H9 (cell line): ENCODE results near the gene YIPF6. TPM values are rescaled to one million over a fixed set of nuclear protein-coding genes. Genes with fewer than 3 reads are reported as not detected.

Experiments used
- DNase-seq: peaks from one replicate; pipeline ENCODE4 v3.0.0-alpha.2; 2017
- H2AFZ ChIP-seq: one replicate; pipeline ENCODE4 v1.6.1; 2013; ENCODE audit warnings: mild to moderate bottlenecking, low read length, control low read depth, moderate library complexity
- H2AK5ac ChIP-seq: 2 replicates; pipeline ENCODE4 v1.6.1; 2013; ENCODE audit warnings: low read length, control low read depth, mixed read lengths; ENCODE audit not compliant: insufficient read length
- H2BK120ac ChIP-seq: one replicate; pipeline ENCODE4 v1.6.1; 2013; ENCODE audit warnings: low read depth, mild to moderate bottlenecking, low read length, control low read depth, inconsistent platforms; ENCODE audit not compliant: poor library complexity, severe bottlenecking
- H2BK12ac ChIP-seq: 2 replicates; pipeline ENCODE4 v1.6.1; 2013; ENCODE audit warnings: low read length, control low read depth, mixed read lengths, low read depth; ENCODE audit not compliant: insufficient read length
- H2BK15ac ChIP-seq: 2 replicates; pipeline ENCODE4 v1.6.1; 2013; ENCODE audit warnings: low read depth, low read length, control low read depth
- H2BK20ac ChIP-seq: one replicate; pipeline ENCODE4 v1.6.1; 2013; ENCODE audit warnings: low read depth, mild to moderate bottlenecking, low read length, control low read depth, inconsistent platforms; ENCODE audit not compliant: poor library complexity, severe bottlenecking
- H2BK5ac ChIP-seq: 2 replicates; pipeline ENCODE4 v1.6.1; 2013; ENCODE audit warnings: low read length, control low read depth, mixed read lengths; ENCODE audit not compliant: insufficient read length
- H3K14ac ChIP-seq: 2 replicates; pipeline ENCODE4 v1.6.1; 2013; ENCODE audit warnings: low read length, control low read depth; ENCODE audit not compliant: insufficient read depth
- H3K18ac ChIP-seq: 2 replicates; pipeline ENCODE4 v1.6.1; 2013; ENCODE audit warnings: low read depth, mild to moderate bottlenecking, mixed read lengths, low read length, control low read depth; ENCODE audit not compliant: insufficient read length
- H3K23ac ChIP-seq: 2 replicates; pipeline ENCODE4 v1.6.1; 2013; ENCODE audit warnings: low read length, control low read depth, mixed read lengths, low read depth; ENCODE audit not compliant: insufficient read length
- H3K23me2 ChIP-seq: 2 replicates; pipeline ENCODE4 v1.6.1; 2013; ENCODE audit warnings: low read depth, mild to moderate bottlenecking, mixed read lengths, low read length, control low read depth; ENCODE audit not compliant: insufficient read length, poor library complexity, severe bottlenecking
- H3K27ac ChIP-seq: 2 replicates; pipeline ENCODE4 v1.5.1; 2013; ENCODE audit warnings: low read length, control low read depth, mixed read lengths, low read depth; ENCODE audit not compliant: insufficient read length
- H3K27me3 ChIP-seq: 2 replicates; pipeline ENCODE4 v1.6.1; 2013; ENCODE audit warnings: low read length, control low read depth, inconsistent platforms; ENCODE audit not compliant: insufficient read depth
- H3K4ac ChIP-seq: 2 replicates; pipeline ENCODE4 v1.6.1; 2013; ENCODE audit warnings: low read depth, mild to moderate bottlenecking, control low read depth, inconsistent platforms, low read length, moderate library complexity
- H3K4me1 ChIP-seq: 2 replicates; pipeline ENCODE4 v1.6.1; 2013; ENCODE audit warnings: low read length, control low read depth, inconsistent platforms; ENCODE audit not compliant: insufficient read depth
- H3K4me2 ChIP-seq: 2 replicates; pipeline ENCODE4 v1.6.1; 2013; ENCODE audit warnings: low read length, control low read depth, mixed read lengths; ENCODE audit not compliant: insufficient read length, insufficient read depth
- H3K56ac ChIP-seq: 2 replicates; pipeline ENCODE4 v1.6.1; 2013; ENCODE audit warnings: low read depth, mild to moderate bottlenecking, mixed read lengths, low read length, control low read depth; ENCODE audit not compliant: insufficient read length
- H3K79me1 ChIP-seq: 2 replicates; pipeline ENCODE4 v1.6.1; 2013; ENCODE audit warnings: low read depth, mild to moderate bottlenecking, moderate library complexity, low read length, control low read depth, inconsistent platforms; ENCODE audit not compliant: insufficient read depth, poor library complexity, severe bottlenecking
- H3K79me2 ChIP-seq: 2 replicates; pipeline ENCODE4 v1.6.1; 2013; ENCODE audit warnings: low read length, control low read depth, inconsistent platforms; ENCODE audit not compliant: insufficient read depth
- H3K9ac ChIP-seq: 2 replicates; pipeline ENCODE4 v1.6.1; 2013; ENCODE audit warnings: low read length, control low read depth, mixed read lengths; ENCODE audit not compliant: insufficient read length; ENCODE audit errors: extremely low read depth
- H3K9me3 ChIP-seq: one replicate; pipeline ENCODE4 v1.6.1; 2013; ENCODE audit warnings: low read depth, low read length, inconsistent platforms; ENCODE audit not compliant: control insufficient read depth
- H3T11ph ChIP-seq: one replicate; pipeline ENCODE4 v1.6.1; 2013; ENCODE audit warnings: mild to moderate bottlenecking, low read length, control low read depth, inconsistent platforms
- H4K20me1 ChIP-seq: one replicate; pipeline ENCODE4 v1.6.1; 2013; ENCODE audit not compliant: control insufficient read depth, insufficient read length, insufficient read depth
- H4K5ac ChIP-seq: 2 replicates; pipeline ENCODE4 v1.6.1; 2013; ENCODE audit warnings: low read depth, mild to moderate bottlenecking, mixed read lengths, low read length, control low read depth; ENCODE audit not compliant: insufficient read length
- H4K8ac ChIP-seq: replicated peaks from 2 replicates; pipeline ENCODE4 v1.6.1; 2013; ENCODE audit warnings: low read length, control low read depth, mixed read lengths, low read depth; ENCODE audit not compliant: insufficient read length
- H4K91ac ChIP-seq: 2 replicates; pipeline ENCODE4 v1.6.1; 2013; ENCODE audit warnings: low read depth, mild to moderate bottlenecking, moderate library complexity, mixed read lengths, low read length, control low read depth; ENCODE audit not compliant: insufficient read length
- H3K27ac Mint-ChIP-seq, 3 experiments: 2 replicates in 2 of 3; 3 replicates in 1 of 3; pipeline ENCODE4 v1.8.0; 2020 to 2021; ENCODE audit warnings: mixed read lengths in 3 of 3, mild to moderate bottlenecking in 1 of 3, moderate library complexity in 1 of 3
- H3K27me3 Mint-ChIP-seq: 2 replicates; pipeline ENCODE4 v1.8.0; 2021; ENCODE audit warnings: low read depth, mild to moderate bottlenecking, moderate library complexity, mixed read lengths
- H3K36me3 Mint-ChIP-seq, 3 experiments: 2 replicates in 2 of 3; 3 replicates in 1 of 3; pipeline ENCODE4 v1.8.0; 2020 to 2021; ENCODE audit warnings: low read depth in 3 of 3, mixed read lengths in 3 of 3; ENCODE audit not compliant: insufficient read depth in 1 of 3
- H3K4me1 Mint-ChIP-seq, 2 experiments: 2 replicates each; pipeline ENCODE4 v1.8.0; 2020; ENCODE audit warnings: mixed read lengths in 2 of 2
- H3K4me3 Mint-ChIP-seq, 2 experiments: 2 replicates in 1 of 2; 3 replicates in 1 of 2; pipeline ENCODE4 v1.8.0; 2020 to 2021; ENCODE audit warnings: mild to moderate bottlenecking in 2 of 2, mixed read lengths in 2 of 2, moderate library complexity in 1 of 2
- H3K9me3 Mint-ChIP-seq, 2 experiments: 2 replicates in 1 of 2; 3 replicates in 1 of 2; pipeline ENCODE4 v1.8.0; 2020; ENCODE audit warnings: mild to moderate bottlenecking in 2 of 2, mixed read lengths in 2 of 2, moderate library complexity in 1 of 2
- WGBS: extraction: QIAGEN DNeasy Blood & Tissue Kit; methylation state at CpG from one replicate; pipeline ENCODE4 v1.1.7; 2013; ENCODE audit warnings: missing lambda C conversion rate, low lambda C conversion rate, mixed read lengths; ENCODE audit not compliant: insufficient read length; ENCODE audit errors: extremely low coverage; 5-methylcytosine and 5-hydroxymethylcytosine counted together
- total RNA-seq: library from RNA; stranded (reverse); gene quantifications from 2 replicates; pipeline ENCODE4 v1.2.1, GENCODE V29; 2021
- TF ChIP-seq, protein P1 (sequence below): fragments of 200-600 bp; sonication (generic); conservative IDR thresholded peaks from 3 replicates; pipeline ENCODE4 v1.8.0; 2021; ENCODE audit warnings: antibody characterized with exemption, mild to moderate bottlenecking

Gene YIPF6
- total RNA-seq, 1 experiment from 2014 or later: 31.8 TPM

DNA sequence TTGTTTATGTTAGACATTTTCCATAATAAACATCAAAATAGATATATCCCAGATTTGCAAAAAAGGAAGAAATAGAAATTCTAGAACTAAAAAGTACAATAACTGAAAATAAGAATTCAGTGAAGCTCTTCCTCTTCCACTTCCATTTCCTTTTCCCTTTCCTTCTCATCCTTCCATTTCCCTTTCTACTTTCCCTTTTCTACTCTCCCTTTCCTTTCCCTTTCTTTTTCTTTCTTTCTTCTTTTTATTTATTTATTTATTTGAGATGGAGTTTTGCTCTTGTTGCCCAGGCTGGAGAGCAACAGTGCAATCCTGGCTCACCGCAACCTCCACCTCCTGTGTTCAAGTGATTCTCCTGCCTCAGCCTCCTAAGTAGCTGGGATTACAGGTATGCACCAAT, 35.0 kb upstream of the YIPF6 start:
- Histone ChIP-seq H3K23ac (no peak overlapping the region), H3K4me2 (no peak overlapping the region), H3K9me3 (peaks cover 10% of the 10 kb centered on the region), H3K27me3 (no peaks in the 10 kb centered on the region), H3K18ac (no peak overlapping the region), H3K79me2 (no peaks in the 10 kb centered on the region), H3K79me1 (no peaks in the 10 kb centered on the region), H3K4me1 (no peaks in the 10 kb centered on the region), H2AK5ac (no peak overlapping the region), H3T11ph (no peak overlapping the region), H3K23me2 (no peaks in the 10 kb centered on the region), H3K9ac (no peak overlapping the region), H4K8ac (no peak overlapping the region), H2AFZ (no peak overlapping the region), H2BK5ac (no peak overlapping the region), H2BK12ac (no peak overlapping the region), H4K20me1 (no peaks in the 10 kb centered on the region), H2BK15ac (no peak overlapping the region), H3K27ac (no peak overlapping the region), H3K4ac (no peak overlapping the region), H2BK20ac (no peak overlapping the region), H4K5ac (no peak overlapping the region), H3K14ac (no peak overlapping the region), H2BK120ac (no peak overlapping the region), H4K91ac (no peak overlapping the region), H3K56ac (no peak overlapping the region)
- Mint-ChIP-seq H3K4me3 (no peak overlapping the region), H3K27me3 (no peaks in the 10 kb centered on the region; the same call in 1 of the 2 replicates), H3K27ac (no peak overlapping the region; a peak in 1 of 7 replicates), H3K9me3 (peaks cover 57 to 63% of the 10 kb centered on the region in 2 experiments), H3K4me1 (peaks cover 2 to 4% of the 10 kb centered on the region in 2 experiments; a peak in 2 of 4 replicates), H3K36me3 (no peaks in the 10 kb centered on the region; a peak in 1 of 7 replicates)
- TF ChIP-seq, protein P1, sequence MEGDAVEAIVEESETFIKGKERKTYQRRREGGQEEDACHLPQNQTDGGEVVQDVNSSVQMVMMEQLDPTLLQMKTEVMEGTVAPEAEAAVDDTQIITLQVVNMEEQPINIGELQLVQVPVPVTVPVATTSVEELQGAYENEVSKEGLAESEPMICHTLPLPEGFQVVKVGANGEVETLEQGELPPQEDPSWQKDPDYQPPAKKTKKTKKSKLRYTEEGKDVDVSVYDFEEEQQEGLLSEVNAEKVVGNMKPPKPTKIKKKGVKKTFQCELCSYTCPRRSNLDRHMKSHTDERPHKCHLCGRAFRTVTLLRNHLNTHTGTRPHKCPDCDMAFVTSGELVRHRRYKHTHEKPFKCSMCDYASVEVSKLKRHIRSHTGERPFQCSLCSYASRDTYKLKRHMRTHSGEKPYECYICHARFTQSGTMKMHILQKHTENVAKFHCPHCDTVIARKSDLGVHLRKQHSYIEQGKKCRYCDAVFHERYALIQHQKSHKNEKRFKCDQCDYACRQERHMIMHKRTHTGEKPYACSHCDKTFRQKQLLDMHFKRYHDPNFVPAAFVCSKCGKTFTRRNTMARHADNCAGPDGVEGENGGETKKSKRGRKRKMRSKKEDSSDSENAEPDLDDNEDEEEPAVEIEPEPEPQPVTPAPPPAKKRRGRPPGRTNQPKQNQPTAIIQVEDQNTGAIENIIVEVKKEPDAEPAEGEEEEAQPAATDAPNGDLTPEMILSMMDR: no peak
- no peak for DNase-seq
- WGBS: no CpG with 5 or more reads among the region's 1 CpG
